ENCODE data around the gene ZNF12.

Gene ZNF12

GRCh38 chr7:6647080-6647479 is 59.7 kb downstream of the ZNF12 start:
- no peak for TF ChIP-seq GABPA (IDR thresholded peaks at IDR 0.05; ENCODE audit: low read depth)
- TF ChIP-seq CTCF (IDR thresholded peaks at IDR 0.05; ENCODE audit: insufficient read depth, low read length) = no peak
- TF ChIP-seq SPI1 (IDR thresholded peaks at IDR 0.05; ENCODE audit: borderline replicate concordance, low read depth) = no peak
- TF ChIP-seq, protein P1, sequence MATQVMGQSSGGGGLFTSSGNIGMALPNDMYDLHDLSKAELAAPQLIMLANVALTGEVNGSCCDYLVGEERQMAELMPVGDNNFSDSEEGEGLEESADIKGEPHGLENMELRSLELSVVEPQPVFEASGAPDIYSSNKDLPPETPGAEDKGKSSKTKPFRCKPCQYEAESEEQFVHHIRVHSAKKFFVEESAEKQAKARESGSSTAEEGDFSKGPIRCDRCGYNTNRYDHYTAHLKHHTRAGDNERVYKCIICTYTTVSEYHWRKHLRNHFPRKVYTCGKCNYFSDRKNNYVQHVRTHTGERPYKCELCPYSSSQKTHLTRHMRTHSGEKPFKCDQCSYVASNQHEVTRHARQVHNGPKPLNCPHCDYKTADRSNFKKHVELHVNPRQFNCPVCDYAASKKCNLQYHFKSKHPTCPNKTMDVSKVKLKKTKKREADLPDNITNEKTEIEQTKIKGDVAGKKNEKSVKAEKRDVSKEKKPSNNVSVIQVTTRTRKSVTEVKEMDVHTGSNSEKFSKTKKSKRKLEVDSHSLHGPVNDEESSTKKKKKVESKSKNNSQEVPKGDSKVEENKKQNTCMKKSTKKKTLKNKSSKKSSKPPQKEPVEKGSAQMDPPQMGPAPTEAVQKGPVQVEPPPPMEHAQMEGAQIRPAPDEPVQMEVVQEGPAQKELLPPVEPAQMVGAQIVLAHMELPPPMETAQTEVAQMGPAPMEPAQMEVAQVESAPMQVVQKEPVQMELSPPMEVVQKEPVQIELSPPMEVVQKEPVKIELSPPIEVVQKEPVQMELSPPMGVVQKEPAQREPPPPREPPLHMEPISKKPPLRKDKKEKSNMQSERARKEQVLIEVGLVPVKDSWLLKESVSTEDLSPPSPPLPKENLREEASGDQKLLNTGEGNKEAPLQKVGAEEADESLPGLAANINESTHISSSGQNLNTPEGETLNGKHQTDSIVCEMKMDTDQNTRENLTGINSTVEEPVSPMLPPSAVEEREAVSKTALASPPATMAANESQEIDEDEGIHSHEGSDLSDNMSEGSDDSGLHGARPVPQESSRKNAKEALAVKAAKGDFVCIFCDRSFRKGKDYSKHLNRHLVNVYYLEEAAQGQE (IDR thresholded peaks at IDR 0.05; ENCODE audit: insufficient replicate concordance, low read depth) = no peak
- no peak for TF ChIP-seq POLR2AphosphoS5 (IDR thresholded peaks at IDR 0.05; ENCODE audit: low read depth)
- Histone ChIP-seq H3K27me3 (ENCODE audit: insufficient read depth, poor library complexity, severe bottlenecking) (no peaks in the 10 kb centered on the region), H3K4me3 (replicated peaks; ENCODE audit: insufficient read depth, low read length) (no peak overlapping the region), H3K27ac (replicated peaks) (no peak overlapping the region)
- no peak for DNase-seq (ENCODE audit: low read depth in 1 of 2, low spot score in 1 of 2)

GRCh38 chr7:6646465-6646864 is 60.3 kb downstream of the ZNF12 start:
- H3K4me3 ChIP-seq (replicated peaks; ENCODE audit: insufficient read depth, low read length) = no peak overlapping the region
- TF ChIP-seq, protein P1 (IDR thresholded peaks at IDR 0.05; ENCODE audit: insufficient replicate concordance, low read depth) = no peak
- TF ChIP-seq CTCF (IDR thresholded peaks at IDR 0.05; ENCODE audit: insufficient read depth, low read length) = no peak
- no peak for TF ChIP-seq GABPA (IDR thresholded peaks at IDR 0.05; ENCODE audit: low read depth)
- TF ChIP-seq POLR2AphosphoS5 (IDR thresholded peaks at IDR 0.05; ENCODE audit: low read depth) = no peak; the same call in 1 of the 2 replicates
- TF ChIP-seq SPI1 (IDR thresholded peaks at IDR 0.05; ENCODE audit: borderline replicate concordance, low read depth) = no peak
- no peaks in the 10 kb centered on the region for H3K27me3 ChIP-seq (ENCODE audit: insufficient read depth, poor library complexity, severe bottlenecking)
- DNase-seq (ENCODE audit: low read depth in 1 of 2, low spot score in 1 of 2) = no peak
- no peak overlapping the region for H3K27ac ChIP-seq (replicated peaks)

DNA sequence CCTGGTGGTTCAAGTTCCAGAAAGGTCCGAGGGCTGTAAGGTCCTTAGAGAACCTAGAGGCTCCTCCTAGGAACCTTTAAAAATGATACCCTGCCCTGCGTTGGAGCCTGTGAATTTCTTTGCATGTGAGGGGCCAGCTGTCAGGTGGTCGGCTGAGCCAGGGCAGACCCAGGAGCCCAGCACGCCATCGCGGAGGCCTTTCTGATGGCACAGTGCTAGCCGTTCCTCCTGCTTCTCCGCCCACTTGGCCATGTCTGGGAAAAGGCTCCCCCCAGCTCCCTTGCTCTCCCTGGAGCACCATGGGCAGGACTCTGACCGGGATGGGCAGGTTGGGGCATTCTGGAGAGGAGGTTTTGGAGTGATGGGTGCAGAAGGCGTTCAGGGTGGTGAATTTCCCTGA is 62.0 kb downstream of the ZNF12 start:
- Histone ChIP-seq H3K27me3 (ENCODE audit: insufficient read depth, poor library complexity, severe bottlenecking) (no peaks in the 10 kb centered on the region), H3K27ac (replicated peaks) (no peak overlapping the region), H3K4me3 (replicated peaks; ENCODE audit: insufficient read depth, low read length) (no peak overlapping the region)
- TF ChIP-seq, protein P1 (IDR thresholded peaks at IDR 0.05; ENCODE audit: insufficient replicate concordance, low read depth) = no peak
- TF ChIP-seq CTCF (IDR thresholded peaks at IDR 0.05; ENCODE audit: insufficient read depth, low read length) (no peak), POLR2AphosphoS5 (IDR thresholded peaks at IDR 0.05; ENCODE audit: low read depth) (no peak), SPI1 (IDR thresholded peaks at IDR 0.05; ENCODE audit: borderline replicate concordance, low read depth) (no peak), GABPA (IDR thresholded peaks at IDR 0.05; ENCODE audit: low read depth) (no peak)
- no peak for DNase-seq (ENCODE audit: low read depth in 1 of 2, low spot score in 1 of 2)

All from HL-60 (cell line).